ENCODE measurements around the gene XRCC1.

- no peak for TF ChIP-seq CTCF (conservative IDR thresholded peaks at IDR 0.05)
- no peak for TF ChIP-seq EZH2 (IDR thresholded peaks at IDR 0.05; ENCODE audit: low read depth)
These were observed 36.5 kb upstream of the XRCC1 start, which contains the start of gene SRRM5 for GRCh38 chr19:43611788-43612187.
